HG03039 (cell line): ENCODE data around the gene HTRA1.

Experiments used
- ATAC-seq: cut with Tn5 transposase; IDR thresholded peaks from one replicate; pipeline ENCODE4 v1.9.1; 2021; ENCODE audit warnings: mild to moderate bottlenecking, moderate library complexity; ENCODE audit not compliant: unreplicated experiment

Gene HTRA1

DNA sequence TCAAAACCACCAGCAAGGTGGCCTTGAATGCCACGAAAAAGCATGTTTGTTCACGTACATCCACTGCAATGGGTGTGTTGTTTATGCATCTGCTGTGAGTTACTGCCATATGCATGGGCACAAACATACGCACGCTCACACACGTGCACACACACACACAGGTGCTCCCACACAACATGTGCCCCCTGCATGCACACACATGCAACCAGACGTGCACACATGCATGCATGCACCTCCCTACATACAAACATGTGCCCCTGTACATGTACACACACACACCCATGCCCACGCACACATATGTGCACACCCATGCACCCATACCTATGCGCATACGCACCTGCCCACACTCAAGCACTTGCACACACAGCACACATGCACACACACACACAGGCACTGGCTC lies 89.1 kb downstream of the HTRA1 start:
- no peak for ATAC-seq

DNA sequence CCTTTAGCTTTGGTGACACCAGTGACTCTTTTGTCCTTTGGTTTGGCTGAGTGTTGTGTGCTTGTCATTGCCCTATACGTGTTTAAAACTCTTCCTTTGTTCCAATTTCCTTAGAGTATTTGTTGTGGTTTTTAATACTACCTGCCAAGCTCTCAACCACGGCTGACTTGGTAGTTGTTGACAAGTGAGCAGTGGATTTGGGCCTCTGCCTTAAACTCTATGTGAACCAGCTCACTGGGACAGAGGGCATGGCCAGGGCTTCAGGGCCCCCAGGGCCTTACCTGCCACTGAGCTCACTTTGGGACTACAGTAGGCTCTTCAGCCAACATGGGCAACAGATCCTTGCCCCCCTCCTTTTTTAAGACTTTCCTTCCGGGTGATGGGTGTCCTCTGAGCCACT lies 89.6 kb downstream of the HTRA1 start:
- no peak for ATAC-seq

DNA sequence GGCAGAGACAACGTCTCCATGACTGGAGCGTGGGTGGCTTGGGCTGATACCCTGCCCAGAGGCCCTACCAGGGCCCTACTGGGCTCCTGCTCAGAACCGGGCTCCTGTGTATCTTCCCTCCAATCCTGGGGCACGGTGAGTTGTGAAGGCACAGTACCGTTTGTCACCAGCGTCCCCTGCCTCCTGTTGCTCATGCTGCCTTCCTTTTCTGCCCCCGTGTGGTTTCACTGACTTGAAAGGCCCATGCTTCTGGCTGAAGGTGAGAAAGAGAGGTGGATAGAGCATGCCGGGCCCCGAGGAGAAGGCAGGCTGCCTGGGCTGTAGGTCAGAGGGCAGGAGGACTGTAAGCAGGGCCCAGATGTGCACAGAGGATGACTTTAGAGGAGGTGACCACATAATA lies 90.1 kb downstream of the HTRA1 start:
- no peak for ATAC-seq

DNA sequence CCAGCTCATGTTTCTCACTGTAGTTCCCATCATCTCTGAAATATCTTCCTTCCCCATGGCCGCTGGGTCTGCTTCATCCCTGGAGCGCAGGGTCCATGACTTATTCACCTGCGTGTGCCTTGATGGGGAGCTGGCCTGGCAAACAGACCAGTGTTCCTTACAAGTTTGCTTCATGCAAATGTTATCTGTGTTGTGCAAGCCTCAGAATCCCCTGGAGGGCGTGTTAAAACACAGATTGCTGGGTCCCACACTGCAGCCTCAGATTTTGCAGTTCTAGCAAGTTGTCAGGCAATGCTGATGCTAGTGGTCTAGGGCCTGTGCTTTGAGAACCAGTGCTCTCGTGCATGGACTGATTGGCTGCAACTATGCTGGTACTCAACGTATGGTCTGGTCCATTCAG lies 92.0 kb downstream of the HTRA1 start:
- no peak for ATAC-seq

DNA sequence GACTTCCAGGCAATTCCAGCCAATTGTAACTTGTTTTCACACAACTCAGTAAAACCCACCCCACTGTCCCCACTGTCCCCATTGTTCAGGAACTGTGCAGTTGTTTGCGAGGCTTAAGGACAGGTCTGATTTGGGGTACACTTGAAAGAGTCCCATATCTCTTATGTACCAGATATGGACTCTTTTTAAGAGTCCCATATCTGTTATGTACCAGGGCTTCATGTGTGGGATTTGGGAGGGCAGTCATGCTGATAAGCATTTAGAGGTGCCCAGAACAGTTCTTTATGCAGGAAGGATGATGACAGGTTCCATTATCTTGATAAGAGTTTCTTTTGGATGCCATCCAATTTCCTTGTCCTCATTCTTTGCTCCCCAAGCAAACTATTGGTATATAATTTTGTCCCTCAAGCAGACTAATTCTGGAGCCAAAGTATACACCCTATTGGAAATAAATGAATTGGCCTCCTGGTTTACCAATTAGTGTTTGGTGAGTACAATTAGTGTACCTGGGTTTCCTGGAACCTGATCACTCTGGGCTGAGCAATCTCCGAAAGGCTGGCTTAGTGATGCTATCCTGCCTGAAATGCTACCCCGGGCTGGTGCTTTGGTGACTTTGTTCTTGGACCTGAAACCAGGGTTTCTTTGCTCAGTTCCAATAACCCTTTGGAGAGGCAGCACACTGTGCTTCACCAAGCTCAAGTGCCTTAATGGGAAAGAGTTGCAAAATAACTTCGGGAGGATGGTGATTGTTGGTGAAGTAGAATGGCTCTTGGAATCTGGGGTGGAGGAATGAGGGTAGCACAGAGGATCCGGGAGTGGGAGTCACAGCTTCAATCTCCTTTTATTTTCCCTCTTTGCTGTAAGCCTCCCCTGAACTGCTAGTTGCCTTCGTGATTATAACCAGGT lies 93.0 kb downstream of the HTRA1 start:
- no peak for ATAC-seq

DNA sequence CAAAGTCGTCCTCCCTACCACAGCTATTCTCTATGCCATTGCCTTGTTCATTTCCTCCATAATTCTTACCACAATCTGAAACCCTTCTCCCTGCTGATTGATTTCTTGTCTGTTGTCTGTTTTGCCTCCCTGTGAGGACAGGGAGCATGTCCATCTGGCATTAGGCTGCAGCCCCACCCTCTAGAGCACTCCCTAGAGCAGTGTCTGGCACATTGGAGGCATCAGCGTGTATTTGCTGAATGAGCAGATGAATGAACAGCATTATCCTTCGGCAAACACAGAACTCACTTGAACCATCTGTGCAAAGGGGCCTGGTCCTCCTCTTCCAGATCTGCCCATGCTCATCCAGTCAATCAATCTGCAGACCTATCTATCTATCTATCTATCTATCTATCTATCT lies 94.1 kb downstream of the HTRA1 start:
- no peak for ATAC-seq

DNA sequence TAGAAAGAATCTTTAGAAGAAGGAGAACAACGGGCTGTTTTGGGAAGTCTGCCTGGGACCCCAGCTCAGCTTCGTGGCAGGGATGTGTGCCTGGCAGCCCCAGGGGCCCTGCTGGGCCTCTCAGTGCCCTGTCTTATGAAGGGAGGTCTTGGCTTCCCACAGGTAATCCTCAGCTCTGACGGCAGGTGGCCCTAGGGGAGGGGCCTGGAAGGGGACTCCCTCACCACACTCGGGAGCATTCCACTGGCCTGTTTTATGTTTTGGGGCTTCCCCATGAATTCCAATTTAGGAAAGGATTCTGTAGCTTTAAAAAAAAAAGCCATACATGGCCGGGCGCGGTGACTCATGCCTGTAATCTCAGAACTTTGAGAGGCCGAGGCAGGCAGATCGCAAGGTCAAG lies 96.2 kb downstream of the HTRA1 start:
- ATAC-seq, result no peak

DNA sequence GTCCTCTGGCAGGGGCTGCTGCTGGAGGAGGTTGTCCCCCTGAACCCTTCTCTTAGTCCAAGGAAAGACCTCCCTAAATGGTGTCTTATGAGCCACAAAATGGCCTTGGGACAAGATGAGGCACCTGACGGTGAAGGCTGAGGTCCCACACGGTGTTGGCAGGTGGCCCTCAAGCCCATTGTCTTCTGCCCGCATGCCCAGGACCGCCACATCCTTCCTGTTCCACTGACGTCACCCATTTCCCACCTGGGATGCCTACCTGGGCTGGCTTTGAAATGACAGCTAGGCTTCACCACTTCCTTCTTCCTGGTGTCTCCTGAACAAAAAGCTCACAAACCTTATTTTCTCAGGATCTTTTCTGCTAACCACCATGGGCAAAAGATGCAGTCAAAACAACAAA lies 97.1 kb downstream of the HTRA1 start:
- ATAC-seq, result no peak

DNA sequence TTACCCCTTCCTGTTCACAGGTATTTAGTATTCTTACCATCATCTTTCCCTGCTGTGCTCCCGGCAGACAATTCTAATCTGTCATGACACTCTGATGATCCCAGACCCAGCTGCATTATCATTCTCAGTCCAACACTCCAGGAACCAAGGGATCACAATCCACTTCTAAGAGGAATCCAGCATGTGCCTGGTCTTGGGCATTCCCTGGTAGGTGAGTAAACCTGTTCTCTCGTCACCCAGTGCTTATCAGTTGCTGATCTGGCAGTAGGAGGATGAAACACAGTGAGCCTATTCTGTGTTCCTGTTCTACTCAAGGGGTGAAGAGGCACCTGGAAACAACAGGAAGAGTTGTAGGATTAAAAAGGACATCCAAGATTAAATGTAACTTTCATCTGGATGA lies 97.9 kb downstream of the HTRA1 start:
- ATAC-seq, result no peak

DNA sequence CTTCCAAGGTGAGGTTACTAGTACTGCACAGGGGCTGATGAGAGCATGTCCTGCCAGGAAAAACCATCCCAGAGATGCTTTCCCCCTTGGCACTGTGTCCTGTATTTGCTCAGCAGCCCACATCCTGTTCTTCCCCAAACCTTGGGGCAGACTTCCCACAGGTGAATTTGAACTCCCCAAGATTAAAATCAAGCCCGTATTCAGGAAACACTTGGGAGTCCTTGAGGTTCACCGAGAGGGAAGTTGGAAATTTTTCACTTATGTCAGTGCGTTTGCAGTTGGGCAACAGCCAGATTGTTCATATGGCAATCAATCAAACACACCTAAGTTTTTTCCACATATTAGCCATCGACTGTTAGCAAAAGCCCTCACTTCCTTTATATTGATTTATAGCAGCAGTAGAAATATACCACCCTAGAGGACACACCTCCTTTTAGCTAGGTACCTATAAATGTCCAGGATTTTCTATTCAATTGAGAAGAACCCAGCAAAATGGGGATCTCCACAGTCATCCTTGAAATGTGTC lies 99.0 kb downstream of the HTRA1 start, which contains the start of gene DMBT1:
Gene DMBT1 (plus strand): TSS at position 476 of the 526 bp plus-strand sequence. CDS start 17 bp downstream, at position 493.
- ATAC-seq, result no peak

DNA sequence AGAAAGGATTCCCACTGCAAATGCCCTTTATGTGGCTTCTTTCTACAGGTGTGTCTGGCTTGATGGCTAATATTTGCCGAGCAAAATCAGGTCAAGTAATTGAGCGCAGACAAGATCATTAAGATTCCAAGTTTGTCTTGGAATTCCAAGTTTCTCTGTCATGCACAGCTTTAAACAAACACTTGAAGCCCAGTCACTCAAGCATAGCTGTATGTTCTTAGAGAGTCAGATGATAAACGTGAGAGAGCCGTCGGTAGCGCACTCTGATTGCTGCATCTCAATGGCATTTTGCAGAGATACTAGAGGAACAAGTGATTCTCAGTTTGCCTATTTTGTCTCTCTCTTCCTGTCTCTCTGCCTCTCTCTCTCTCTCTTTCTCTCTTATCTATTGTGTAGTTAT lies 99.9 kb downstream of the HTRA1 start:
- no peak for ATAC-seq

DNA sequence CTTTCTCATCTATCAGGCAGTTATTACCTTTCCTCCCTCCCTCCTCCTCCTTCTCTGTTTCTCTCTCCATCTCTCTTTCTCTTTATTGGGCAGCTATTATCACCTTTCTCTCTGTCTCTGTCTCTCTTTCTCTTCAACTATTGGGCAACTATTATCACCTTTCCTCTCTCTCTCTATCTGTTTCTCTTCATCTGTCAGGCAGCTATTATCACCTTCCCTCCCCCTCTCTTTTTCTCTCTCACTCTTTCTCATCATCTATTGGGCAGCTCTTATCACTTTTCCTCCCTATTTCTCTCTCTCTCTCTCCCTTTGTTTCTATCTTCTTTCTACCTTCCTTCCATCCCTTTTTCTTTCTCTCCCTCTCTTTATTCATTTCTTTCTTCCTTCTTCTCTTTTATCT lies 100.4 kb downstream of the HTRA1 start:
- ATAC-seq, result no peak
